Measurements from ENCODE around the gene EYA4. TPM values are rescaled to one million over a fixed set of nuclear protein-coding genes. Genes with fewer than 3 reads are reported as not detected.

EYA4 gene
- total RNA-seq (23.9 and 38.0 TPM in 2 replicates), polyA plus RNA-seq (4.6 and 17.7 TPM in 2 replicates), polyA minus RNA-seq (ENCODE audit: low replicate concordance) (11.2 and 29.3 TPM in 2 replicates)
- polyA plus RNA-seq (2012), result 2.8 and 8.6 TPM in 2 replicates

- Histone ChIP-seq H3K27ac (ENCODE audit: insufficient read depth, low read length) (peak within 1 kb of the TSS; percentile 78), H3K4me2 (ENCODE audit: extremely low read depth, insufficient read depth, low read length) (peak within 1 kb of the TSS; percentile 90), H3K9me3 (ENCODE audit: control insufficient read depth, insufficient read depth, low read depth, low read length) (no peaks in the 10 kb centered on the region), H3K9ac (ENCODE audit: insufficient read depth, low read length) (peak within 1 kb of the TSS; percentile 57), H4K20me1 (ENCODE audit: control insufficient read depth, extremely low read depth, insufficient read depth, low read length) (no peaks in the 10 kb centered on the region), H3K4me1 (ENCODE audit: control insufficient read depth, extremely low read depth, insufficient read depth, low read length) (no peaks in the 10 kb centered on the region), H3K79me2 (ENCODE audit: control insufficient read depth, insufficient read depth, low read length) (peaks cover 25% of the 10 kb centered on the region), H3K36me3 (ENCODE audit: control insufficient read depth, insufficient read depth, low read length) (no peaks in the 10 kb centered on the region), H2AFZ (ENCODE audit: low read length) (peak within 1 kb of the TSS; percentile 74), H3K4me3 (replicated peaks in 1 of 4; ENCODE audit: control extremely low read depth in 1 of 4, insufficient read depth in 1 of 4, low read depth in 3 of 4, low read length in 4 of 4) (peak within 1 kb of the TSS; percentile 71 to 85 (median 75)), H3K27me3 (ENCODE audit: control insufficient read depth, insufficient read depth, low read length) (no peaks in the 10 kb centered on the region)
- DNase-seq (ENCODE audit: low read depth in 2 of 2), result peak; percentile 46 to 81
- TF ChIP-seq EZH2 (IDR thresholded peaks at IDR 0.05; ENCODE audit: low read length, missing control alignments) (no peak), CTCF (conservative IDR thresholded peaks at IDR 0.05 in 1 of 2, IDR thresholded peaks at IDR 0.05 in 1 of 2; ENCODE audit: low read depth in 1 of 2, low read length in 2 of 2) (no peak)
Observed at GRCh38 chr6:133241086-133241900, at the start of gene EYA4. EYA4 (plus strand) TSS chr6:133241357; CDS start chr6:133274781, 33,424 bp downstream.

- Histone ChIP-seq H2AFZ (ENCODE audit: low read length) (no peak overlapping the region), H3K9ac (ENCODE audit: insufficient read depth, low read length) (no peak overlapping the region)
Observed at GRCh38 chr6:133193396-133193795, 47.8 kb upstream of the EYA4 start.

More at GRCh38 chr6:133193396-133193795, 47.8 kb upstream of the EYA4 start:
- H3K4me1 ChIP-seq (ENCODE audit: control insufficient read depth, extremely low read depth, insufficient read depth, low read length), result no peaks in the 10 kb centered on the region
- H3K79me2 ChIP-seq (ENCODE audit: control insufficient read depth, insufficient read depth, low read length), result no peaks in the 10 kb centered on the region
- H3K4me3 ChIP-seq (replicated peaks in 1 of 4; ENCODE audit: control extremely low read depth in 1 of 4, insufficient read depth in 1 of 4, low read depth in 3 of 4, low read length in 4 of 4), result no peak overlapping the region
- no peak overlapping the region for H3K27ac ChIP-seq (ENCODE audit: insufficient read depth, low read length)
- no peaks in the 10 kb centered on the region for H3K27me3 ChIP-seq (ENCODE audit: control insufficient read depth, insufficient read depth, low read length)
- peak in 1 of 2 donors; percentile 13 for DNase-seq (ENCODE audit: low read depth in 2 of 2)
- H4K20me1 ChIP-seq (ENCODE audit: control insufficient read depth, extremely low read depth, insufficient read depth, low read length), result no peaks in the 10 kb centered on the region
- no peak for TF ChIP-seq EZH2 (IDR thresholded peaks at IDR 0.05; ENCODE audit: low read length, missing control alignments)
- no peak for TF ChIP-seq CTCF (conservative IDR thresholded peaks at IDR 0.05 in 1 of 2, IDR thresholded peaks at IDR 0.05 in 1 of 2; ENCODE audit: low read depth in 1 of 2, low read length in 2 of 2)
- H3K4me2 ChIP-seq (ENCODE audit: extremely low read depth, insufficient read depth, low read length), result no peak overlapping the region
- H3K36me3 ChIP-seq (ENCODE audit: control insufficient read depth, insufficient read depth, low read length), result no peaks in the 10 kb centered on the region
- H3K9me3 ChIP-seq (ENCODE audit: control insufficient read depth, insufficient read depth, low read depth, low read length), result no peaks in the 10 kb centered on the region
